ENCODE measurements around the gene SPEG.

DNA sequence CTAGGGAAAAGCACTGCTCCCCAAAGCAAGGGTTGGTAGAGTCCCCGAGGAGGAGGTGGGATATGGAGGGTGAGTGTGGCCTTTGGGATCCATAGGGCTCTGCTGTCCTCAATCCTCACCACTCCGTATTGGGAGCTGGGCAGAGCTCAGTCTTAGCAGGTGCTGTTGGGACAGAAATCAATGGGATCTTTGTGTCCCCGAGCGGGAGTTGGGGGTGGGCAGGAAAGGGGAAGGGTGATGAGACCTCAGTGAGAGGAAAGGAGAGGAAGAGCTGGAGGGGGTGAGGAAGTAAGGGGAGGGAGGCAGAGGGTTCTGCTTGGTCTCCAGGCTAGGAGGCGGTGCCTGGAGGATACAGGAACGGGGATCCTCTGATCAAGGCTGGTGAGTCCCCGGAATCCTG is 82.2 kb downstream of the SPEG start:
- TF ChIP-seq, protein P1, sequence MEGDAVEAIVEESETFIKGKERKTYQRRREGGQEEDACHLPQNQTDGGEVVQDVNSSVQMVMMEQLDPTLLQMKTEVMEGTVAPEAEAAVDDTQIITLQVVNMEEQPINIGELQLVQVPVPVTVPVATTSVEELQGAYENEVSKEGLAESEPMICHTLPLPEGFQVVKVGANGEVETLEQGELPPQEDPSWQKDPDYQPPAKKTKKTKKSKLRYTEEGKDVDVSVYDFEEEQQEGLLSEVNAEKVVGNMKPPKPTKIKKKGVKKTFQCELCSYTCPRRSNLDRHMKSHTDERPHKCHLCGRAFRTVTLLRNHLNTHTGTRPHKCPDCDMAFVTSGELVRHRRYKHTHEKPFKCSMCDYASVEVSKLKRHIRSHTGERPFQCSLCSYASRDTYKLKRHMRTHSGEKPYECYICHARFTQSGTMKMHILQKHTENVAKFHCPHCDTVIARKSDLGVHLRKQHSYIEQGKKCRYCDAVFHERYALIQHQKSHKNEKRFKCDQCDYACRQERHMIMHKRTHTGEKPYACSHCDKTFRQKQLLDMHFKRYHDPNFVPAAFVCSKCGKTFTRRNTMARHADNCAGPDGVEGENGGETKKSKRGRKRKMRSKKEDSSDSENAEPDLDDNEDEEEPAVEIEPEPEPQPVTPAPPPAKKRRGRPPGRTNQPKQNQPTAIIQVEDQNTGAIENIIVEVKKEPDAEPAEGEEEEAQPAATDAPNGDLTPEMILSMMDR (IDR thresholded peaks at IDR 0.05 in 8 of 11, conservative IDR thresholded peaks at IDR 0.05 in 3 of 11), result no peak
- TF ChIP-seq POLR2AphosphoS5 (IDR thresholded peaks at IDR 0.05), result no peak
- TF ChIP-seq POLR2A (IDR thresholded peaks at IDR 0.05), result no peak
